Neutrophil (primary cell): Measurements from ENCODE around the gene NMT1.

ENCODE experiments used
- H3K27ac ChIP-seq: fragments of 200-600 bp; sonication (generic); 2 replicates; pipeline ENCODE4 v1.5.1; 2016; ENCODE audit warnings: mild to moderate bottlenecking, moderate library complexity
- H3K27me3 ChIP-seq: fragments of 200-600 bp; sonication (generic); 2 replicates; pipeline ENCODE4 v1.6.0; 2016; ENCODE audit warnings: mild to moderate bottlenecking
- H3K36me3 ChIP-seq: fragments of 200-600 bp; sonication (generic); 2 replicates; pipeline ENCODE4 v1.5.1; 2017
- H3K4me1 ChIP-seq, 2 experiments: fragments of 200-600 bp in 1 of 2; sonication (generic) in 1 of 2; 1 replicate in 1 of 2; 2 replicates in 1 of 2; pipeline versions ENCODE4 v1.5.1 to v1.6.1; 2013 to 2016; ENCODE audit warnings: low read depth in 1 of 2, low read length in 1 of 2, mild to moderate bottlenecking in 1 of 2, moderate library complexity in 1 of 2; ENCODE audit not compliant: control insufficient read depth in 1 of 2, insufficient read depth in 1 of 2
- H3K4me3 ChIP-seq, 2 experiments: fragments of 200-600 bp in 1 of 2; sonication (generic) in 1 of 2; 1 replicate in 1 of 2; 2 replicates in 1 of 2; pipeline ENCODE4 v1.5.1; 2013 to 2016; ENCODE audit warnings: low read depth in 1 of 2, low read length in 1 of 2, mild to moderate bottlenecking in 1 of 2, moderate library complexity in 1 of 2
- H3K9me3 ChIP-seq: fragments of 200-600 bp; sonication (generic); 2 replicates; pipeline ENCODE4 v1.5.1; 2016
- TF ChIP-seq, protein P1 (sequence below): fragments of 200-600 bp; sonication (generic); IDR thresholded peaks from 2 replicates; pipeline ENCODE4 v1.5.1; 2016; ENCODE audit warnings: antibody characterized with exemption

The NMT1 gene

GRCh38 chr17:45087504-45087975, 26.4 kb downstream of the NMT1 start:
- Histone ChIP-seq H3K27me3 (no peaks in the 10 kb centered on the region), H3K27ac (no peak overlapping the region), H3K4me1 (no peaks in the 10 kb centered on the region), H3K9me3 (no peaks in the 10 kb centered on the region), H3K36me3 (peaks cover 93% of the 10 kb centered on the region), H3K4me3 (no peak overlapping the region)
- TF ChIP-seq, protein P1, sequence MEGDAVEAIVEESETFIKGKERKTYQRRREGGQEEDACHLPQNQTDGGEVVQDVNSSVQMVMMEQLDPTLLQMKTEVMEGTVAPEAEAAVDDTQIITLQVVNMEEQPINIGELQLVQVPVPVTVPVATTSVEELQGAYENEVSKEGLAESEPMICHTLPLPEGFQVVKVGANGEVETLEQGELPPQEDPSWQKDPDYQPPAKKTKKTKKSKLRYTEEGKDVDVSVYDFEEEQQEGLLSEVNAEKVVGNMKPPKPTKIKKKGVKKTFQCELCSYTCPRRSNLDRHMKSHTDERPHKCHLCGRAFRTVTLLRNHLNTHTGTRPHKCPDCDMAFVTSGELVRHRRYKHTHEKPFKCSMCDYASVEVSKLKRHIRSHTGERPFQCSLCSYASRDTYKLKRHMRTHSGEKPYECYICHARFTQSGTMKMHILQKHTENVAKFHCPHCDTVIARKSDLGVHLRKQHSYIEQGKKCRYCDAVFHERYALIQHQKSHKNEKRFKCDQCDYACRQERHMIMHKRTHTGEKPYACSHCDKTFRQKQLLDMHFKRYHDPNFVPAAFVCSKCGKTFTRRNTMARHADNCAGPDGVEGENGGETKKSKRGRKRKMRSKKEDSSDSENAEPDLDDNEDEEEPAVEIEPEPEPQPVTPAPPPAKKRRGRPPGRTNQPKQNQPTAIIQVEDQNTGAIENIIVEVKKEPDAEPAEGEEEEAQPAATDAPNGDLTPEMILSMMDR, result no peak

DNA sequence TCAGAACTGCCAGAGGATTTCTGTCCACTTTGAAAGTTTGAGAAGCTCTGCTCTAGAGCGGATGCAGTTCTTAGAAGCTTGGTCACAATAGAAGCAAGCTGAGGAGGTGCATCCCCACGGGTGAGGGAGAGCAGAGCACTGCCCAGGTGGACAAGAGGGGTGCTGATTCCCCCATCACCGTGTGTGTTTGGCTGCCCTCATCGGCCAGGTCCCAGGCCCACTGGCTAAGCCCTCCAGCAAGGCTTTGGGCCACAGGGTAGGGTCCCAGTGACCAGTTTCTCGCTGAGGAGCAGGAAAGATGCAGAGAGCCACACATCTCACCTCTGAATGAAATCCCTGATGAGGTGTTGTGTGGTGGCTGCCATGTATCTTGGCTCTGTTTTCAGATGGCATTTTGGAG, 26.9 kb downstream of the NMT1 start:
- Histone ChIP-seq H3K36me3 (peaks cover 92% of the 10 kb centered on the region), H3K4me3 (no peak overlapping the region), H3K27ac (no peak overlapping the region), H3K27me3 (no peaks in the 10 kb centered on the region), H3K9me3 (no peaks in the 10 kb centered on the region), H3K4me1 (no peaks in the 10 kb centered on the region)
- TF ChIP-seq, protein P1, result no peak

- no peaks in the 10 kb centered on the region for H3K27me3 ChIP-seq
- H3K4me1 ChIP-seq, result no peaks in the 10 kb centered on the region
- H3K4me3 ChIP-seq, result no peak overlapping the region
- H3K9me3 ChIP-seq, result no peaks in the 10 kb centered on the region
- TF ChIP-seq, protein P1, result no peak
- no peak overlapping the region for H3K27ac ChIP-seq
- H3K36me3 ChIP-seq, result peaks cover 92% of the 10 kb centered on the region
Observed at GRCh38 chr17:45088741-45089140, 27.6 kb downstream of the NMT1 start.

GRCh38 chr17:45090711-45091110, 29.6 kb downstream of the NMT1 start:
- Histone ChIP-seq H3K4me3 (no peak overlapping the region), H3K36me3 (peaks cover 94% of the 10 kb centered on the region), H3K4me1 (no peaks in the 10 kb centered on the region), H3K27me3 (no peaks in the 10 kb centered on the region), H3K9me3 (no peaks in the 10 kb centered on the region), H3K27ac (no peak overlapping the region)
- TF ChIP-seq, protein P1, result no peak

- Histone ChIP-seq H3K9me3 (no peaks in the 10 kb centered on the region), H3K27ac (no peak overlapping the region), H3K4me3 (no peak overlapping the region), H3K27me3 (no peaks in the 10 kb centered on the region), H3K4me1 (no peaks in the 10 kb centered on the region), H3K36me3 (peaks cover 98% of the 10 kb centered on the region)
- TF ChIP-seq, protein P1, result no peak
Observed at GRCh38 chr17:45091778-45092425, 30.8 kb downstream of the NMT1 start.
